HTR-8/SVneo (cell line): ENCODE measurements around the gene C1orf210.
A peak's percentile ranks its signal among the peaks of the same experiment; 100 is the strongest.

Source experiments
- DNase-seq: peaks from one replicate; pipeline ENCODE4 v3.0.0; 2011; ENCODE audit warnings: low spot score, mixed read lengths; ENCODE audit not compliant: insufficient read length
- FAIRE-seq: peaks from 2 replicates; lab custom pipeline; 2011; peaks lifted over from hg19 to GRCh38; lab: Jason Lieb, UNC

Gene C1orf210

GRCh38 chr1:43276673-43277072, 8.7 kb downstream of the C1orf210 start:
- FAIRE-seq (no peak), DNase-seq (no peak)

- FAIRE-seq (no peak), DNase-seq (no peak)
Measured at GRCh38 chr1:43275826-43276620, 9.4 kb downstream of the C1orf210 start.

GRCh38 chr1:43274804-43275180, 10.6 kb downstream of the C1orf210 start:
- no peak for FAIRE-seq
- DNase-seq: no peak

GRCh38 chr1:43274125-43274803, 11.1 kb downstream of the C1orf210 start:
- DNase-seq: peak; percentile 41

GRCh38 chr1:43273708-43274107, 11.7 kb downstream of the C1orf210 start:
- FAIRE-seq (no peak), DNase-seq (no peak)

More at GRCh38 chr1:43274125-43274803, 11.1 kb downstream of the C1orf210 start:
- no peak for FAIRE-seq

GRCh38 chr1:43272576-43273571, 12.5 kb downstream of the C1orf210 start:
- no peak for FAIRE-seq

GRCh38 chr1:43272161-43272560, 13.2 kb downstream of the C1orf210 start:
- DNase-seq: no peak

More at GRCh38 chr1:43272576-43273571, 12.5 kb downstream of the C1orf210 start:
- DNase-seq: no peak

GRCh38 chr1:43271186-43272118, 13.9 kb downstream of the C1orf210 start:
- no peak for DNase-seq
- FAIRE-seq: no peak

More at GRCh38 chr1:43272161-43272560, 13.2 kb downstream of the C1orf210 start:
- no peak for FAIRE-seq

GRCh38 chr1:43270421-43271095, 14.8 kb downstream of the C1orf210 start:
- FAIRE-seq: no peak
- no peak for DNase-seq

- DNase-seq (no peak), FAIRE-seq (no peak)
Measured at GRCh38 chr1:43269627-43270375, 15.6 kb downstream of the C1orf210 start, which contains the start of gene TMEM125. Gene TMEM125 (plus strand): TSS chr1:43269983. CDS start chr1:43272723, 2,740 bp downstream.

- DNase-seq (no peak), FAIRE-seq (no peak)
Measured at GRCh38 chr1:43267818-43268425, 17.5 kb downstream of the C1orf210 start.

GRCh38 chr1:43267291-43267805, 18.0 kb downstream of the C1orf210 start:
- DNase-seq: no peak
- no peak for FAIRE-seq

GRCh38 chr1:43266881-43267280, 18.5 kb downstream of the C1orf210 start:
- FAIRE-seq (no peak), DNase-seq (no peak)

GRCh38 chr1:43265431-43265830, 19.9 kb downstream of the C1orf210 start:
- FAIRE-seq (no peak), DNase-seq (no peak)

GRCh38 chr1:43258370-43258769, 27.0 kb downstream of the C1orf210 start:
- FAIRE-seq (no peak), DNase-seq (no peak)

- FAIRE-seq: no peak
- DNase-seq: no peak
Measured at GRCh38 chr1:43256675-43257570, 28.5 kb downstream of the C1orf210 start.
